Neural cell (in vitro differentiated cells): ENCODE results near the gene TMSB15C.

ENCODE experiments used
- EZH2 ChIP-seq: fragments of 200-600, 300-800 bp; shearing (Covaris generic), sonication (generic); IDR thresholded peaks from 2 replicates; pipeline ENCODE4 v1.6.1; 2014; ENCODE audit warnings: antibody characterized with exemption, low read length, borderline replicate concordance, mild to moderate bottlenecking; ENCODE audit not compliant: insufficient read depth, poor library complexity, severe bottlenecking
- POLR2AphosphoS5 ChIP-seq: IDR thresholded peaks from 2 replicates; pipeline ENCODE4 v1.6.1; 2012
- RAD21 ChIP-seq: fragments of 450-650 bp; conservative IDR thresholded peaks from 2 replicates; pipeline ENCODE4 v1.6.1; 2014; ENCODE audit warnings: antibody characterized with exemption, mild to moderate bottlenecking, moderate library complexity
- TF ChIP-seq, protein P1 (sequence below): fragments of 450-650 bp; IDR thresholded peaks from 2 replicates; pipeline ENCODE4 v1.5.1; 2014; ENCODE audit warnings: antibody characterized with exemption, mild to moderate bottlenecking, moderate library complexity; ENCODE audit not compliant: poor library complexity, severe bottlenecking

DNA sequence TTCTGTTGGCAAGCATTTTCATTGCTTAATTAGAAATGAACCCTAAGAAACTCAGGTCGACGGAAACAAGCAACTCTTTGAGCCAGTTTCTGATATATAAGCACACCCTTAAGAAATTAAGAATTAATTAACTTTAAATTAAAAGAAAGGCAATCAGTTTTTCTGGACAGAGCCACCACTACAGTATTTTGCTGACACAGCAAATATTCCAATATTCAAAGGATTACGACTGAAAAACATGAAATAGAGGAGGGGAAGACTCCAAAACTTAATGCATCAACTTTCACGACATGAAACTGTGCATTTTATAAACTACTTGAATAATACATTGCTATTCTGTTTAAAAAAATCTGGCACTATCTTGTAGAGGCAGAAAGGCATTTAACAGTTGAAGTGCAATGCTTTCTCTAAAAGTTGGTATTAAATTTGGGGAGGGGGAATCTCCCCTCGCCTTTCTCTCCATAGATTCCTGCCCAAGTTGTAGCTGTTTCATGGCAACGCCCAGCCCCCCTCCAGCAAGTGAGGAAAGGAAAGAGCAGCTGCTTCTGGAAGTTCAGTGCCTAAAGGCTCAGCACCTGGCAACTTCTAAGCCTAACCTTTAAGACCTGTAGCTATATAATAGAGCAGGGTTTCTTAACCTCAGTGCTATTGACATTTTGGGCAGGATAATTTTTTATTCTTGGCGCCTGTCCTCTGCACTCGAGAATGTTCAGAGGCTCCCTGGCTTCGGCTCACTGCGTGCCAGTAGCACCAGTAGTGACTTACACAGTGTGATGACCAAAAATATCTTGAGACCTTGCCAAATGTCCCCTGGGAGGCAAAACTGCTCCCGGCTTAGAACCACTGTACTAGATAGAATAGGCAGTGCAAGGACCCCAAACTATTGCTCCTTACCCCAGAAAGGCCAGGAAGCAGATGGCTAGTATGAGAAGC lies 29.6 kb upstream of the TMSB15C start:
- TF ChIP-seq, protein P1, sequence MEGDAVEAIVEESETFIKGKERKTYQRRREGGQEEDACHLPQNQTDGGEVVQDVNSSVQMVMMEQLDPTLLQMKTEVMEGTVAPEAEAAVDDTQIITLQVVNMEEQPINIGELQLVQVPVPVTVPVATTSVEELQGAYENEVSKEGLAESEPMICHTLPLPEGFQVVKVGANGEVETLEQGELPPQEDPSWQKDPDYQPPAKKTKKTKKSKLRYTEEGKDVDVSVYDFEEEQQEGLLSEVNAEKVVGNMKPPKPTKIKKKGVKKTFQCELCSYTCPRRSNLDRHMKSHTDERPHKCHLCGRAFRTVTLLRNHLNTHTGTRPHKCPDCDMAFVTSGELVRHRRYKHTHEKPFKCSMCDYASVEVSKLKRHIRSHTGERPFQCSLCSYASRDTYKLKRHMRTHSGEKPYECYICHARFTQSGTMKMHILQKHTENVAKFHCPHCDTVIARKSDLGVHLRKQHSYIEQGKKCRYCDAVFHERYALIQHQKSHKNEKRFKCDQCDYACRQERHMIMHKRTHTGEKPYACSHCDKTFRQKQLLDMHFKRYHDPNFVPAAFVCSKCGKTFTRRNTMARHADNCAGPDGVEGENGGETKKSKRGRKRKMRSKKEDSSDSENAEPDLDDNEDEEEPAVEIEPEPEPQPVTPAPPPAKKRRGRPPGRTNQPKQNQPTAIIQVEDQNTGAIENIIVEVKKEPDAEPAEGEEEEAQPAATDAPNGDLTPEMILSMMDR, result no peak
- TF ChIP-seq POLR2AphosphoS5 (no peak), RAD21 (no peak), EZH2 (no peak)
